Measurements from ENCODE around the gene ARAP2.

Gene ARAP2

GRCh38 chr4:36218121-36218520 is 26.2 kb downstream of the ARAP2 start:
- peak in 1 of 51 donors; percentile 10 for DNase-seq

GRCh38 chr4:36215627-36216026 is 28.7 kb downstream of the ARAP2 start:
- DNase-seq = peak in 15 of 51 donors; percentile 5 to 49 (median 29)

GRCh38 chr4:36214735-36215485 is 29.4 kb downstream of the ARAP2 start:
- peak in 1 of 51 donors; percentile 29 for DNase-seq

GRCh38 chr4:36213977-36214376 is 30.3 kb downstream of the ARAP2 start:
- peak in 1 of 51 donors; percentile 33 for DNase-seq

DNA sequence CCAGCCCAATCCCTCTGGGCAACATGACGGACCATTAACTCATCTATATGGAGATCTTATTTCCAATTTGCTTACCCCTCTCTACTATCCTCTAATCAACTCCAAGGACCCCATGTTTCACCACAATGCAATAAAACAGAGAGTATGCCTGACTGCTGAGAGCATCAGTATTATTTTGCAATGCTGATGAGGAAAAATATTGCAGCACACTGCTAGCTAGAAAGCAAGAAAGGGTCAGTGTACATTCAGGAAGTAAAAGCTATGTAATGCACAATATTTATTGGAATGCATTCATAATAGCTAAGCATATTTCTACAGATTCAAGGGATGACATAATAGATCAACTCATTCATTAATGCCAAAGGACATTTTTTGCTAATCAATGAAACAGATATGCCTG is 33.2 kb downstream of the ARAP2 start:
- DNase-seq = no peak

- peak in 1 of 51 donors; percentile 73 for DNase-seq
Measured at GRCh38 chr4:36209941-36210649, 34.2 kb downstream of the ARAP2 start.

- DNase-seq = peak in 1 of 51 donors; percentile 49
Measured at GRCh38 chr4:36208893-36209473, 35.3 kb downstream of the ARAP2 start.

DNA sequence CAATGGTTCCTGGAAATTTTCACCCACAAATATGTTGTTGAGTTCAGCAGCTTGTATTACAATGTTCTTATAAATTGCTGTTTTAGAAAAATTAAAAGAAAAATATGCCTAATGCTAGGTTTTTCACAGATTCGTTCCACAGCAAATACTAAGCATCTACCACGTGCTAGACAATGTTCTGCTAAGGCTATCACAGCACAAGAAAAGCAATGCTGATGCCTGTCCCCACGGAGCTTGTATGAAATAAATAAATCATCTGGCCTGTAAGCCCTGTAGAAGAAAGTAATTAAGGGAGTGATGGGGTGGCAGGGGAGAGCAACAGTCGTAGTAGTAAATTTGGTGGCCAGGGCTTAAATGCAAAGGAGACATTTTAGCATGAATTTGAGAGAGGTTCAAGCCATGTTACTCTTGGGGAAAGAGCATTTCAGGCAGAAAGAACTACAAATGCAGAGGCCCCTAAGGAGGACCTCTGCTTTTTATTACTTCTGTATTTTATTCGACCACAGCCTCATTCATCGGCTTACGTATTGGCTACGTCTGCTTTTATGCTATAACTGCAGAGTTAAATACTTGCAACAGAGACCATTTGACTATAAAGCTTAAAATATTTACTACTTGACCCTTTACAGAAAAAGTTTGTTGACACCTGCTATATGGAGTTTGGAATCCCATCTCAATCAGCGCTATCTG is 36.3 kb downstream of the ARAP2 start:
- peak in 1 of 51 donors; percentile 33 for DNase-seq

GRCh38 chr4:36207367-36207766 is 36.9 kb downstream of the ARAP2 start:
- DNase-seq = no peak

DNA sequence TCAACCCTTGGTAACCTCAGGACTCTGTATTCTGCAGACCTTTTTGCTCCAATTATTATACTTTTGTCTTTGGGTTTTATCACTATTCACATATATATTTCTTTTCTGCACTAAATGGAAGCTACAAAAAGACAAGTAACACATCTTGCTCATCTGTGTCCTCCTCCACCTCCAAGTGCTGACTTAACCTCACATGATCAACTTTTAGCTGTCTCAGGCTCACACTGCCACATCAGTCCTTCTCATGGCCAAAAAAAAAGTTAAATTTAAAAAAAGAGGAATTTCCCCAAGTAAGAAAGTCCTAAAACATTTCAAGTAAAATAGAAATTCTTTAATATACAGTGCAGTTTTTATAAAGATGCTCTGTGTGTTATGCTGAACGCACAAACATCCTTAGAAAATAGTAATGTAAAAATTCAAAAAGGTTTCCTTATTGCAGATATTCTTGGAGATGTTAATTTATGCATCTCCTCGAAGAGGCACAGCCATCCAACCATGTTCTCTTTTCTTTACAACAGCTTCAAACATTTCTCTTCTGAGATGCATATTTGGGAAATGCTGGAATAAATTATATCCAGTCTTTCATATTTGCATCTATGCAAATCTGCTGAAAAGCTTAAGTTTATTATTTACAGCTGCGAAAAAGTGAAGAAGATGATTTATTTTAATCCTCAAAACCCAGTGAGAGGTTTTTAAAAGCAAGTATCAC is 37.6 kb downstream of the ARAP2 start:
- no peak for DNase-seq

- DNase-seq = no peak
Measured at GRCh38 chr4:36206012-36206411, 38.3 kb downstream of the ARAP2 start.

DNA sequence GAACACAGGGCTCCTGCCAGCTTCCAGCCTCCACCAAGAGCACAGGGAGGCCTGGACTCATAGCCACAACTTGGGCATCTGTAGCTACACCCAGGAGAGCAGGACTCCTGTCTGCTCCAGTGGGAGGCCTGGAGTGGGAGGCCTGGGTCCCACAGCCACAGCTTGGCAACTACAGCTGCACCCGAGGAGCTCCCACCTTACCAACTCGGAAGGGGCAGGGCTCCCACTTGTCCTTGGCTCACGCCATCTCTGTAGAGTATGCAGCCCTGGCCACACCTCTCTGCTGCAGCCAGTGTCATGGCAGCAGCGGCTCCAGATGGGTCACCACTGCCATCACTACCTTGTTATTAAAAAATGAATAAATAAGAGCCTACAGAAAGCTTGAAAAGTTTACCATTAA is 45.5 kb downstream of the ARAP2 start:
- no peak for DNase-seq

DNA sequence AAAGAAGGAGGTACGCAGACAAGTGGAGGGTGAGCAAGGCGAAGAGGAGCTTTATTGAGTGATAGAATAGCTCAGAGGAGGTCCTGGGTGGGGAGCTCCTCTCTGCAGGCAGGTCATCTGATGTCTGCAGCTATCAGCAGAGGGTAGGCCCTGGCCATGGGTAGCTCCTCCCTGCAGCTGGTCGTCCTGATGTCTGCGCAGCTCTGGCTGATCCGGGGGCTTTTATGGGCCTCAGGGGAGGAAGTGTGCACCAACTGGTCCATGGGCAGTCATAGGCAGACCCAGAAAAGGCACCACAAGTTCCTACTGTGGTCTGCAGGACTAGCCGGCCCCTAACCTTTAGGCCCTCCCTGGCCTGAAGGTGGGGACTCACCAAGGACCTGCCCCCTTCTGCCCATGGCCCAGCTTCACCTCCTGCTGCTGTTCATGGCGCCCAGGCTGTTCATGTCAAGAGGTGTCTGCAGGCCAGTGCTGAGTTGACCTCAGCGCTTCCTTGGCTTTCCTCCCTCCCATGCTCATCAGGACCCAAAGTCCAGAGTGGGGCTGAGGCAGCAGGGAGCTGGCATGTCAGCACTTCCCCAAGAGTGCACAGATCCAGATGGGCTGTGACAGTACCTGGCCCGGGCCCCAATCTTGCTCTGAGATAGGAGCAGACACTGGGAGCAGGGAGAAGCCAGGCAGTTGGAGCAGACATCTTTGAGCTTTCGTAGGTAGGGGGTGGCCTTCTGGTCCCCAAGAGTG is 46.1 kb downstream of the ARAP2 start:
- no peak for DNase-seq

DNA sequence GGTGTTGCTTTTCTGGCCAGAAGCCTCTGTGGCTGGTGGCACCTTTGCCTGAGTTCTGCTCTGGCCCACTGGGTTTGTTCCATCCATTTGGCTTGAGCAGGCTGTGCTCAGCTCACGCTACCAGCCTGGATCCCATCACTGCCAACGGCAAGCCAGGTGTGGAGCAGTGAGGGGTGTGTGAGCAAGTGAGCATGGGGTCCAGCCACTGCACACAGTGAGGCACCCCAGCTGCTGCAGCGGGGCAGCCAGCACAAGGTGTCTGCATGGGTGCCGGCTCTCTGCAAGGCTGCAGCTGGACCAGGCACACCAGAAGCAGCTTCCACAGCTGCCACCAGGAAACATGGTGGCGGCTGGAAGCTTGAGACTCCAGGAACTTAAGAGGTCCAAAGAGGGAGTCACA is 46.8 kb downstream of the ARAP2 start:
- peak in 1 of 51 donors; percentile 4 for DNase-seq

DNA sequence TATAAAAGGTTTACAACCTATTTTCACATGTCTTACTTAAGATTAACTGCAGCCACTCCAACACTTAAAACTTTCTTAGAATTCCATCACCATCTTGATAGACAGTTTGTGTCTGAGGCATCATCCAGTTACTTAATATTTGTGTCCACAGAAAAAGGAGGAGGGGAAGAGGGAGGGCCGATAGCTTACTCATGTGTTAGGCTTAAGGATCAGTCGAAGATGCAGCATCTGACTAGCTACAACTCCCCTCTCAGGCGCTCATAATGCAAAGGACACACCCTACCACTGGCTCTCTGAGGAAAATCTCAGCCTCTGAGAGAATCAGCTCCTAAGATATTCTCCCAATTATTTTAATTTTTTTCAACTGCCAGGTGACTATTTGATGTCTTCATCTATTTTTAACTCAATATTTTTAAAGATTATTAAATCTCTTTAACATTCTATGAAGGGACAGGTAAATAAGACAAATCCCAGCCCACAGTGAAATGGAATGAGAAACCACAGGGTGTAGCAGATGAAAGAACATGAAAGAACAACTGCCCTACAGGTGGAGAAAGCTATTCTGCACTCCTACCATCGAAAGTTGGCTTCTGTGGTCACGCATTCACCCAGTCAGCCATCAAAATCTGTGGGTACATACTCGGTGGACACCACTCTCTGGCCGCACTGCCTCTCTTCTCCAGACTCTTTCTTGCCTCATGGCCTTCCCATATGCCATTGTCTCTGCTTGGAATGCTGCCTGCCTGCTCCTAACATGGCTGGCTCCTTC is 48.0 kb downstream of the ARAP2 start:
- no peak for DNase-seq

DNA sequence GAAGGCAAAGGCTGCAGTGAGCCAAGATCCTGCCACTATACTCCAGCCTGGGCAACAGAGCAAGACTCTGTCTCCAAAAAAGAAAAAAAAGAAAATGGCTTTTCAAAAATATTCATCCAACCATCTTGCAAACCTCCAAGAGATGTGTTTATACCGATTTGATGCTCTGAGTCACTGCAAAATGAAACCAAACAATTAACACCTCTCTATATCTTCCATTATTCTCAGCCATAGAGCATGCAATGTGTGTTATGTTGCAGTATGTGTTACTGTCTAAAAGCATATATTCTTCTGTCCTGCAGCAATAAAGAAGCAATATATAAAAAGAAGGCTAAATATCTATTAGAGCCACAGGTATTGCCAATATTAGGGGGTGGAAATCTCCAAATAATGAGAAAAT is 51.4 kb downstream of the ARAP2 start:
- DNase-seq = no peak

DNA sequence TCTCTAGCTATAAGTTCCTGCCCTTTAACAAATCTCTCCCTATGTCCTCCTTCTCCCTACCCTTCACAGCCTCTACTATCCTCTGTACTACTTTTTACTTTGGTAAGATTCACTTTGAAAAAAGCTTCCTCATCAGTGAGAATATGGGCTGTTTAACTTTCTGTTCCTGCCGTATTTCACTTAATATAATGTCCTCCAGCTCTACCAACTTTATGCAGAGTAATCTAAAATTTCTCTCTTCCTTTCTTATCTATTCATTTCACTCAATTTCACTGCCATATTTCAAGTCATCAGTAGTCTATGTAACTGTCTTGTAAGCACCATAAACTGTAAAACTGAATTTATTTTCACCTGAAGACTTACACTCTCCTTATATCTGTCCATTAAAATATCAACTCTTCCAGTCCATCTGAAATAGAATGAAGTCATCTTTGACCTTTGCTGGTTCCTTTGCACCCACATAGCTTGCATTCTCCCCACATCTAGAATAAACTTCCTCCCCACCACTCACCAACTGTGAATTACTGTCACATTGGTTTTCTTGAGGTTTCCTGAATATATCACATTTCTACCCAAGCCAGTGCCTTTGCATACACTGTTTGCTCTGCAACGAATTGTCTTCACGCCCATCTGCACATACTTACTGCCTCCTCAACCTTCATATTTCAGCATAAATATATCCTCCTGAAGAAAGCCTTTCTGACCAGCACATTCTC is 54.6 kb downstream of the ARAP2 start:
- no peak for DNase-seq

GRCh38 chr4:36187723-36188333 is 56.5 kb downstream of the ARAP2 start:
- peak in 1 of 51 donors; percentile 20 for DNase-seq

Measured in hypothalamus (tissue), 51 donors.